ENCODE results near the gene NUAK2. TPM values are rescaled to one million over a fixed set of nuclear protein-coding genes. Genes with fewer than 3 reads are reported as not detected.

Gene NUAK2
- total and polyA plus RNA-seq, 2 donors (not counting 3 experiments of a cell fraction or from before 2014, with no cell fraction given) = 1.8 to 2.5 TPM

DNA sequence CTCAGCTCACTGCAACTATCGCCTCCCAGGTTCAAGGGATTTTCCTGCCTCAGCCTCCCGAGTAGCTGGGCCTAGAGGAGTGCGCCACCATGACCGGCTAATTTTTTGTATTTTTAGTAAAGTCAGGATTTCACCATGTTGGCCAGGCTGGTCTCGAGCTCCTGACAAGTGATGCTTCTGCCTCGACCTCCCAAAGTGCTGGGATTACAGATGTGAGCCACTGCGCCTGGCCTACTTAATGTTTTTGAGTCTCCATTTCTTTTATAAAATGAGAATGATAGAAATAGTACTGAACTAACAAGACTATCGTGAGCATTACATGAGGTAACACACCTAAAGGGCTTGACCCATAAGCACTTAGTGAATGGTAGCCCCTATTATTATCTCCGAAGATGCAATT is 21.4 kb downstream of the NUAK2 start:
- CTCF ChIA-PET = interaction anchor here (2.3 to 3.2 kb wide), 2 partner anchors 21 to 27 kb away, joined by 6 to 18 read pairs; partner anchors contain the start of gene NUAK2
- Histone ChIP-seq H3K9me1 (replicated peaks; ENCODE audit: control insufficient read depth, extremely low read depth, insufficient read depth, low read length) (no peaks in the 10 kb centered on the region), H3K27ac (ENCODE audit: insufficient read depth, low read depth, low read length) (no peak overlapping the region), H3K4me3 (replicated peaks in 1 of 3; ENCODE audit: insufficient read depth in 1 of 3, low read depth in 1 of 3, low read length in 3 of 3) (no peak overlapping the region), H3K27me3 (ENCODE audit: control insufficient read depth in 2 of 2, insufficient read depth in 2 of 2, low read length in 2 of 2) (no peaks in the 10 kb centered on the region), H4K20me1 (replicated peaks; ENCODE audit: control insufficient read depth, extremely low read depth, insufficient read depth, low read length) (no peaks in the 10 kb centered on the region), H3K9ac (replicated peaks; ENCODE audit: extremely low read depth, insufficient read depth, low read length) (no peak overlapping the region), H3K4me1 (ENCODE audit: control insufficient read depth, extremely low read depth, insufficient read depth, low read length) (peaks cover 18% of the 10 kb centered on the region), H3K79me2 (ENCODE audit: control insufficient read depth, insufficient read depth, low read length) (no peaks in the 10 kb centered on the region), H3K4me2 (ENCODE audit: insufficient read depth, low read length) (no peak overlapping the region), H3K9me3 (replicated peaks; ENCODE audit: control insufficient read depth, insufficient read depth, low read length) (no peaks in the 10 kb centered on the region), H2AFZ (ENCODE audit: low read depth, low read length) (no peak overlapping the region), H3K36me3 (ENCODE audit: control insufficient read depth in 2 of 2, extremely low read depth in 1 of 2, insufficient read depth in 2 of 2, low read length in 2 of 2) (peaks cover 0 to 11% of the 10 kb centered on the region in 2 experiments)
- no TSS peak for BruUV-seq (replicated peaks)
- POLR2A ChIA-PET = no interaction called here
- dilution Hi-C loops (cut with MboI; ENCODE audit: extremely low pct_ligation_motif_present, low sequenced_read_pairs) = no loop called here
- FAIRE-seq = no peak
- TF ChIP-seq MAX (IDR thresholded peaks at IDR 0.05; ENCODE audit: insufficient read depth, insufficient read length) = no peak
- no peak for TF ChIP-seq JUN (IDR thresholded peaks at IDR 0.05; ENCODE audit: borderline replicate concordance, insufficient read depth, insufficient read length, low read depth)
- TF ChIP-seq POLR2A (IDR thresholded peaks at IDR 0.05; ENCODE audit: low read depth, low read length) = no peak
- TF ChIP-seq, protein P1, sequence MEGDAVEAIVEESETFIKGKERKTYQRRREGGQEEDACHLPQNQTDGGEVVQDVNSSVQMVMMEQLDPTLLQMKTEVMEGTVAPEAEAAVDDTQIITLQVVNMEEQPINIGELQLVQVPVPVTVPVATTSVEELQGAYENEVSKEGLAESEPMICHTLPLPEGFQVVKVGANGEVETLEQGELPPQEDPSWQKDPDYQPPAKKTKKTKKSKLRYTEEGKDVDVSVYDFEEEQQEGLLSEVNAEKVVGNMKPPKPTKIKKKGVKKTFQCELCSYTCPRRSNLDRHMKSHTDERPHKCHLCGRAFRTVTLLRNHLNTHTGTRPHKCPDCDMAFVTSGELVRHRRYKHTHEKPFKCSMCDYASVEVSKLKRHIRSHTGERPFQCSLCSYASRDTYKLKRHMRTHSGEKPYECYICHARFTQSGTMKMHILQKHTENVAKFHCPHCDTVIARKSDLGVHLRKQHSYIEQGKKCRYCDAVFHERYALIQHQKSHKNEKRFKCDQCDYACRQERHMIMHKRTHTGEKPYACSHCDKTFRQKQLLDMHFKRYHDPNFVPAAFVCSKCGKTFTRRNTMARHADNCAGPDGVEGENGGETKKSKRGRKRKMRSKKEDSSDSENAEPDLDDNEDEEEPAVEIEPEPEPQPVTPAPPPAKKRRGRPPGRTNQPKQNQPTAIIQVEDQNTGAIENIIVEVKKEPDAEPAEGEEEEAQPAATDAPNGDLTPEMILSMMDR (IDR thresholded peaks at IDR 0.05; ENCODE audit: extremely low read depth in 1 of 2, insufficient read depth in 1 of 2, low read depth in 1 of 2, low read length in 2 of 2) = no peak
- TF ChIP-seq POLR2AphosphoS5 (IDR thresholded peaks at IDR 0.05; ENCODE audit: insufficient read depth, low read depth, low read length) = no peak
- TF ChIP-seq FOS (IDR thresholded peaks at IDR 0.05; ENCODE audit: borderline replicate concordance, insufficient read depth, low read length) = no peak
- no peak for DNase-seq (ENCODE audit: low read depth, low spot score)
- intact Hi-C loops (cut with micrococcal nuclease) = no loop called here
